ENCODE measurements around the gene RPS6KC1.

Gene RPS6KC1

DNA sequence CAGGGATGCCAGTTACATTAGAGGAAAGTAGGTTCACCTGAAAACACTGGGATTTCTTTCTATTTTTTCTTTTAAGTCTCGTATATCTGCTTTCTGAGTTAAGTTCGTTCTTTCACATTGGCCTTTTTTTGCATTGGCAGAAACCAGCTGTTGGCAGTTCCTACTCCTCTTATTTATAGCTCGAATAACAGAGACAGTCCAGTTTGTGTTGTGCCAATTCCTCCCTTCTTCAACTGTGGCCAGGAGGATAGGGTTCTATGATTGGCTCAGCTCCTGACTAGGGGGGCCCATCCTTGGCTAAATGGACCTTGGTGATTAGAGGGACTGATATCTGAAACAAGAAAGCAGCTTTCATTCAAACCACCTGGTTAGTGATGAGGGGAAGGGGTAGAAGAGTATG is 115.8 kb downstream of the RPS6KC1 start:
- no peaks in the 10 kb centered on the region for H3F3A ChIP-seq (ENCODE audit: control insufficient read depth, insufficient read depth)
- H3K36me3 ChIP-seq (ENCODE audit: control insufficient read depth, low read length) = no peaks in the 10 kb centered on the region
- TF ChIP-seq EZH2phosphoT487 (IDR thresholded peaks at IDR 0.05; ENCODE audit: borderline replicate concordance, low read length) = no peak
- TF ChIP-seq, protein P1, sequence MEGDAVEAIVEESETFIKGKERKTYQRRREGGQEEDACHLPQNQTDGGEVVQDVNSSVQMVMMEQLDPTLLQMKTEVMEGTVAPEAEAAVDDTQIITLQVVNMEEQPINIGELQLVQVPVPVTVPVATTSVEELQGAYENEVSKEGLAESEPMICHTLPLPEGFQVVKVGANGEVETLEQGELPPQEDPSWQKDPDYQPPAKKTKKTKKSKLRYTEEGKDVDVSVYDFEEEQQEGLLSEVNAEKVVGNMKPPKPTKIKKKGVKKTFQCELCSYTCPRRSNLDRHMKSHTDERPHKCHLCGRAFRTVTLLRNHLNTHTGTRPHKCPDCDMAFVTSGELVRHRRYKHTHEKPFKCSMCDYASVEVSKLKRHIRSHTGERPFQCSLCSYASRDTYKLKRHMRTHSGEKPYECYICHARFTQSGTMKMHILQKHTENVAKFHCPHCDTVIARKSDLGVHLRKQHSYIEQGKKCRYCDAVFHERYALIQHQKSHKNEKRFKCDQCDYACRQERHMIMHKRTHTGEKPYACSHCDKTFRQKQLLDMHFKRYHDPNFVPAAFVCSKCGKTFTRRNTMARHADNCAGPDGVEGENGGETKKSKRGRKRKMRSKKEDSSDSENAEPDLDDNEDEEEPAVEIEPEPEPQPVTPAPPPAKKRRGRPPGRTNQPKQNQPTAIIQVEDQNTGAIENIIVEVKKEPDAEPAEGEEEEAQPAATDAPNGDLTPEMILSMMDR (IDR thresholded peaks at IDR 0.05; ENCODE audit: low read depth, low read length, poor library complexity, severe bottlenecking) = no peak
- H3K27me3 ChIP-seq (ENCODE audit: control insufficient read depth, low read length) = no peaks in the 10 kb centered on the region
- H3K9me3 ChIP-seq (ENCODE audit: control insufficient read depth, insufficient read depth, low read length) = no peaks in the 10 kb centered on the region
- H3K4me2 ChIP-seq (ENCODE audit: low read length) = no peak overlapping the region
- no peaks in the 10 kb centered on the region for H4K20me1 ChIP-seq (ENCODE audit: control insufficient read depth, insufficient read depth, low read depth, low read length)
- no peaks in the 10 kb centered on the region for H3K4me1 ChIP-seq (ENCODE audit: control insufficient read depth, low read length)
- no peaks in the 10 kb centered on the region for H3K79me2 ChIP-seq (ENCODE audit: control insufficient read depth, low read length)
- no peaks in the 10 kb centered on the region for H3K9me2 ChIP-seq (replicated peaks; ENCODE audit: control insufficient read depth, low read length)
- no peak overlapping the region for H3K27ac ChIP-seq (ENCODE audit: low read depth, low read length)
- no peak overlapping the region for H3K4me3 ChIP-seq (ENCODE audit: low read length)

GRCh38 chr1:213171711-213172110 is 120.7 kb downstream of the RPS6KC1 start:
- no peaks in the 10 kb centered on the region for H3K9me2 ChIP-seq (replicated peaks; ENCODE audit: control insufficient read depth, low read length)
- no peaks in the 10 kb centered on the region for H3K9me3 ChIP-seq (ENCODE audit: control insufficient read depth, insufficient read depth, low read length)
- no peaks in the 10 kb centered on the region for H3K27me3 ChIP-seq (ENCODE audit: control insufficient read depth, low read length)
- no peaks in the 10 kb centered on the region for H4K20me1 ChIP-seq (ENCODE audit: control insufficient read depth, insufficient read depth, low read depth, low read length)
- no peak overlapping the region for H3K27ac ChIP-seq (ENCODE audit: low read depth, low read length)
- H3F3A ChIP-seq (ENCODE audit: control insufficient read depth, insufficient read depth) = no peaks in the 10 kb centered on the region
- no peaks in the 10 kb centered on the region for H3K4me1 ChIP-seq (ENCODE audit: control insufficient read depth, low read length)
- TF ChIP-seq EZH2phosphoT487 (IDR thresholded peaks at IDR 0.05; ENCODE audit: borderline replicate concordance, low read length) = no peak
- TF ChIP-seq, protein P1 (IDR thresholded peaks at IDR 0.05; ENCODE audit: low read depth, low read length, poor library complexity, severe bottlenecking) = no peak
- H3K4me2 ChIP-seq (ENCODE audit: low read length) = no peak overlapping the region
- no peaks in the 10 kb centered on the region for H3K36me3 ChIP-seq (ENCODE audit: control insufficient read depth, low read length)
- no peaks in the 10 kb centered on the region for H3K79me2 ChIP-seq (ENCODE audit: control insufficient read depth, low read length)
- no peak overlapping the region for H3K4me3 ChIP-seq (ENCODE audit: low read length)

DNA sequence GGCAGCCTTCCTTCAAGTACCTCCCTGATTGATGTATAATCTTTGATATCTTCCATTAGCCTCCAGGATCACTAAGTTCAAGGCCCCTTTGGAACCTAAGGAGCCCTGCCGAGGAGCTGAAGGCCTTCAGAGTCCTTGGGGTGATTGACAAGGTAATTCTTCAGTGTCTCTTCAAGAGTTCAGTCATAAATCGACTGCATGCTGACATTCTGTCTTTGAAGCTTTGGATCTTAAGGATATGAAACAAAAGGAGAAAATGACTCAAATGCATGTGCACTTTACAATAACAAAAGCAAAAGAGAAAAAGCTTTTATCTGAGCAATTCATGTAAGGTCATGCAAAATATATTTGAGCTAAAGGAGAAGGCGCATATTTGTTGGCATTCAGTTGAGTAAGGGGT is 125.3 kb downstream of the RPS6KC1 start:
- Histone ChIP-seq H3K36me3 (ENCODE audit: control insufficient read depth, low read length) (no peaks in the 10 kb centered on the region), H3K4me2 (ENCODE audit: low read length) (no peak overlapping the region), H3K27me3 (ENCODE audit: control insufficient read depth, low read length) (no peaks in the 10 kb centered on the region), H3F3A (ENCODE audit: control insufficient read depth, insufficient read depth) (no peaks in the 10 kb centered on the region), H3K9me2 (replicated peaks; ENCODE audit: control insufficient read depth, low read length) (no peaks in the 10 kb centered on the region), H3K4me1 (ENCODE audit: control insufficient read depth, low read length) (no peaks in the 10 kb centered on the region), H4K20me1 (ENCODE audit: control insufficient read depth, insufficient read depth, low read depth, low read length) (no peaks in the 10 kb centered on the region), H3K4me3 (ENCODE audit: low read length) (no peak overlapping the region), H3K9me3 (ENCODE audit: control insufficient read depth, insufficient read depth, low read length) (no peaks in the 10 kb centered on the region), H3K27ac (ENCODE audit: low read depth, low read length) (no peak overlapping the region), H3K79me2 (ENCODE audit: control insufficient read depth, low read length) (no peaks in the 10 kb centered on the region)
- no peak for TF ChIP-seq EZH2phosphoT487 (IDR thresholded peaks at IDR 0.05; ENCODE audit: borderline replicate concordance, low read length)
- TF ChIP-seq, protein P1 (IDR thresholded peaks at IDR 0.05; ENCODE audit: low read depth, low read length, poor library complexity, severe bottlenecking) = no peak

- Histone ChIP-seq H3K9me3 (ENCODE audit: control insufficient read depth, insufficient read depth, low read length) (no peaks in the 10 kb centered on the region), H3K36me3 (ENCODE audit: control insufficient read depth, low read length) (no peaks in the 10 kb centered on the region), H3F3A (ENCODE audit: control insufficient read depth, insufficient read depth) (no peaks in the 10 kb centered on the region), H3K27me3 (ENCODE audit: control insufficient read depth, low read length) (no peaks in the 10 kb centered on the region), H3K27ac (ENCODE audit: low read depth, low read length) (no peak overlapping the region), H3K4me1 (ENCODE audit: control insufficient read depth, low read length) (no peaks in the 10 kb centered on the region), H3K79me2 (ENCODE audit: control insufficient read depth, low read length) (no peaks in the 10 kb centered on the region), H3K4me2 (ENCODE audit: low read length) (no peak overlapping the region), H3K4me3 (ENCODE audit: low read length) (no peak overlapping the region), H4K20me1 (ENCODE audit: control insufficient read depth, insufficient read depth, low read depth, low read length) (no peaks in the 10 kb centered on the region), H3K9me2 (replicated peaks; ENCODE audit: control insufficient read depth, low read length) (no peaks in the 10 kb centered on the region)
- TF ChIP-seq EZH2phosphoT487 (IDR thresholded peaks at IDR 0.05; ENCODE audit: borderline replicate concordance, low read length) = no peak
- TF ChIP-seq, protein P1 (IDR thresholded peaks at IDR 0.05; ENCODE audit: low read depth, low read length, poor library complexity, severe bottlenecking) = no peak
Observed at GRCh38 chr1:213179784-213180183, 128.7 kb downstream of the RPS6KC1 start.

Data from DOHH2 (cell line).